Endodermal cell (in vitro differentiated cells): Measurements from ENCODE around the gene ANO1. TPM values are rescaled to one million over a fixed set of nuclear protein-coding genes. Genes with fewer than 3 reads are reported as not detected.

Experiments used
- DNase-seq: peaks from one replicate; pipeline ENCODE4 v3.0.0-alpha.2; 2017
- H3K27ac ChIP-seq: 2 replicates; pipeline ENCODE4 v1.5.1; 2013; ENCODE audit warnings: mild to moderate bottlenecking, low read depth, low read length, moderate library complexity
- H3K27me3 ChIP-seq: 2 replicates; pipeline ENCODE4 v1.6.1; 2013; ENCODE audit warnings: mild to moderate bottlenecking, low read length, moderate library complexity; ENCODE audit not compliant: insufficient read depth, control insufficient read depth, poor library complexity, severe bottlenecking
- H3K36me3 ChIP-seq: 2 replicates; pipeline ENCODE4 v1.7.0; 2013; ENCODE audit warnings: mild to moderate bottlenecking, low read length, moderate library complexity; ENCODE audit not compliant: control insufficient read depth, insufficient read depth
- H3K4me1 ChIP-seq: one replicate; pipeline ENCODE4 v1.7.0; 2013; ENCODE audit warnings: low read length; ENCODE audit not compliant: control insufficient read depth, insufficient read depth
- H3K4me3 ChIP-seq: 2 replicates; pipeline ENCODE4 v1.5.1; 2013; ENCODE audit warnings: mild to moderate bottlenecking, low read length, moderate library complexity
- H3K9ac ChIP-seq: 2 replicates; pipeline ENCODE4 v1.6.1; 2013; ENCODE audit warnings: mild to moderate bottlenecking, low read length, moderate library complexity; ENCODE audit not compliant: poor library complexity, severe bottlenecking; ENCODE audit errors: extremely low read depth
- H3K9me3 ChIP-seq: 2 replicates; pipeline ENCODE4 v1.6.1; 2013; ENCODE audit warnings: mild to moderate bottlenecking, low read length, moderate library complexity; ENCODE audit not compliant: control insufficient read depth
- H3K27ac Mint-ChIP-seq: 2 replicates; pipeline ENCODE4 v1.8.0; 2020; ENCODE audit warnings: mixed read lengths
- H3K27me3 Mint-ChIP-seq: 2 replicates; pipeline ENCODE4 v1.8.0; 2021; ENCODE audit warnings: mild to moderate bottlenecking, mixed read lengths; ENCODE audit not compliant: insufficient read depth
- H3K36me3 Mint-ChIP-seq: 2 replicates; pipeline ENCODE4 v1.8.0; 2020; ENCODE audit warnings: low read depth, mixed read lengths
- H3K4me1 Mint-ChIP-seq: 2 replicates; pipeline ENCODE4 v1.8.0; 2020; ENCODE audit warnings: mixed read lengths
- H3K4me3 Mint-ChIP-seq: 2 replicates; pipeline ENCODE4 v1.8.0; 2020; ENCODE audit warnings: mild to moderate bottlenecking, moderate library complexity, mixed read lengths
- H3K9me3 Mint-ChIP-seq: 2 replicates; pipeline ENCODE4 v1.8.0; 2020; ENCODE audit warnings: mild to moderate bottlenecking, mixed read lengths
- CTCF ChIP-seq: fragments of 200-600 bp; sonication (generic); conservative IDR thresholded peaks from 2 replicates; pipeline ENCODE4 v1.5.0; 2021; ENCODE audit warnings: antibody characterized with exemption, mild to moderate bottlenecking
- WGBS, 2 experiments: methylation state at CpG; one replicate each; pipeline versions ENCODE4 v1.1.5 to v1.1.7; 2013; ENCODE audit warnings: missing lambda C conversion rate in 2 of 2, mixed read lengths in 1 of 2; ENCODE audit not compliant: insufficient coverage in 1 of 2, insufficient read length in 1 of 2; 5-methylcytosine and 5-hydroxymethylcytosine counted together
- total RNA-seq, 2 donors: library from RNA; stranded (reverse); fragmentation: NEBNext Ultra II Directional in 1 of 2; extraction: Animal tissue kit (Norgen Biotek cat#: 25700) in 1 of 2; gene quantifications; 2 replicates in 1 of 2; 3 replicates in 1 of 2; pipeline ENCODE4 v1.2.1, GENCODE V29; 2021

Gene ANO1
- total RNA-seq, 2 donors from 2014 or later, result 3.0 to 7.7 TPM

GRCh38 chr11:70115778-70116177, 37.7 kb downstream of the ANO1 start:
- no peaks in the 10 kb centered on the region for H3K36me3 Mint-ChIP-seq
- 95 to 100% methylated on average over 4 to 8 of the region's 8 CpGs for WGBS, 2 experiments
- no peaks in the 10 kb centered on the region for H3K36me3 ChIP-seq
- H3K9me3 Mint-ChIP-seq, result no peaks in the 10 kb centered on the region
- H3K27me3 ChIP-seq, result no peaks in the 10 kb centered on the region
- no peak overlapping the region for H3K4me3 Mint-ChIP-seq
- peak overlapping the region; percentile 21 for H3K27ac Mint-ChIP-seq
- peaks cover 19% of the 10 kb centered on the region for H3K4me1 Mint-ChIP-seq
- peaks cover 6% of the 10 kb centered on the region for H3K27me3 Mint-ChIP-seq
- no peak overlapping the region for H3K4me3 ChIP-seq
- H3K4me1 ChIP-seq, result peaks cover 6% of the 10 kb centered on the region
- no peak overlapping the region for H3K27ac ChIP-seq
- H3K9ac ChIP-seq, result no peak overlapping the region
- no peak for DNase-seq
- no peak for TF ChIP-seq CTCF
- no peaks in the 10 kb centered on the region for H3K9me3 ChIP-seq

- Mint-ChIP-seq H3K4me3 (no peak overlapping the region), H3K36me3 (no peaks in the 10 kb centered on the region), H3K27ac (peak overlapping the region; percentile 21), H3K4me1 (peaks cover 13% of the 10 kb centered on the region), H3K9me3 (no peaks in the 10 kb centered on the region), H3K27me3 (peaks cover 11% of the 10 kb centered on the region)
- no peaks in the 10 kb centered on the region for H3K9me3 ChIP-seq
- TF ChIP-seq CTCF, result no peak
- 92 to 94% methylated on average over 19 of the region's 19 CpGs for whole genome bisulfite sequencing, 2 experiments
- H3K36me3 ChIP-seq, result no peaks in the 10 kb centered on the region
- H3K4me3 ChIP-seq, result no peak overlapping the region
- H3K4me1 ChIP-seq, result peaks cover 6% of the 10 kb centered on the region
- H3K27ac ChIP-seq, result no peak overlapping the region
- H3K9ac ChIP-seq, result no peak overlapping the region
- DNase-seq, result no peak
- H3K27me3 ChIP-seq, result no peaks in the 10 kb centered on the region
Observed at GRCh38 chr11:70116386-70117065, 38.4 kb downstream of the ANO1 start.

- Mint-ChIP-seq H3K27me3 (peaks cover 11% of the 10 kb centered on the region), H3K27ac (no peak overlapping the region), H3K4me1 (peaks cover 6% of the 10 kb centered on the region), H3K36me3 (no peaks in the 10 kb centered on the region), H3K4me3 (no peak overlapping the region), H3K9me3 (no peaks in the 10 kb centered on the region)
- Histone ChIP-seq H3K9ac (no peak overlapping the region), H3K4me1 (no peaks in the 10 kb centered on the region), H3K9me3 (no peaks in the 10 kb centered on the region), H3K27ac (no peak overlapping the region), H3K27me3 (no peaks in the 10 kb centered on the region), H3K4me3 (no peak overlapping the region), H3K36me3 (no peaks in the 10 kb centered on the region)
- TF ChIP-seq CTCF, result no peak
- 91 to 96% methylated on average over 6 to 7 of the region's 7 CpGs for WGBS, 2 experiments
- no peak for DNase-seq
Observed at GRCh38 chr11:70117567-70118145, 39.5 kb downstream of the ANO1 start.
